Sigmoid colon (tissue), 4 donors: Measurements from ENCODE around the gene NR1H3.
"Not testable (repeated sequence)": the region's sequence is repeated elsewhere in the genome, so short reads cannot be mapped to it uniquely, and the experiment has no call there.

Source experiments
- EP300 ChIP-seq, 4 donors: sonication (generic); formaldehyde crosslinking; IDR thresholded peaks; one replicate each; pipeline ENCODE4 v1.6.1; 2017; ENCODE audit warnings: antibody characterized with exemption in 4 of 4
- POLR2A ChIP-seq, 2 donors: fragments of 450-650 bp; IDR thresholded peaks; one replicate each; pipeline ENCODE4 v1.6.1; 2016; ENCODE audit warnings: antibody characterized with exemption in 2 of 2, mild to moderate bottlenecking in 2 of 2, moderate library complexity in 2 of 2
- POLR2AphosphoS5 ChIP-seq, 4 donors: sonication (generic); formaldehyde crosslinking; IDR thresholded peaks; one replicate each; pipeline ENCODE4 v1.6.1; 2017; ENCODE audit warnings: antibody characterized with exemption in 4 of 4
- TF ChIP-seq, protein P1 (sequence below), 4 experiments: fragments of 450-650 bp in 3 of 4; fragments of 200-600 bp in 1 of 4; IDR thresholded peaks; one replicate each; pipeline ENCODE4 v1.5.1; 2016 to 2019; ENCODE audit warnings: antibody characterized with exemption in 4 of 4, mild to moderate bottlenecking in 3 of 4, moderate library complexity in 2 of 4

DNA sequence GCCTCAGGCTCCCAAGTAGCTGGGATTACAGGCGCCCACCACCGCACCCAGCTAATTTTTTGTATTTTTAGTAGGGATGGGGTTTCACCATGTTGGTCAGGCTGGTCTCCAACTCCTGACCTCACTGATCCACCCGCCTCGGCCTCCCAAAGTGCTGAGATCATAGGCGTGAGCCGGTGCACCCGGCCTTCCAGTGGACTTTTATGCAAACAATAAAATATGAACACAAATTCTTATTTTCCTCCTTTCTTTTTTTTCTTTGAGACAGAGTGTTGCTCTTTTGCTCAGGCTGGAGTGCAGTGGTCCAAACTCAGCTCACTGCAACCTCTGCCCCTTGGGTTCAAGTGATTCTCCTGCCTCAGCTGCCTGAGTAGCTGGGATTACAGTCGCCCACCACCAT, 58.7 kb downstream of the NR1H3 start:
- not testable (repeated sequence) for TF ChIP-seq POLR2A, POLR2AphosphoS5, EP300 (IDR thresholded peaks at IDR 0.05)
- TF ChIP-seq, protein P1, sequence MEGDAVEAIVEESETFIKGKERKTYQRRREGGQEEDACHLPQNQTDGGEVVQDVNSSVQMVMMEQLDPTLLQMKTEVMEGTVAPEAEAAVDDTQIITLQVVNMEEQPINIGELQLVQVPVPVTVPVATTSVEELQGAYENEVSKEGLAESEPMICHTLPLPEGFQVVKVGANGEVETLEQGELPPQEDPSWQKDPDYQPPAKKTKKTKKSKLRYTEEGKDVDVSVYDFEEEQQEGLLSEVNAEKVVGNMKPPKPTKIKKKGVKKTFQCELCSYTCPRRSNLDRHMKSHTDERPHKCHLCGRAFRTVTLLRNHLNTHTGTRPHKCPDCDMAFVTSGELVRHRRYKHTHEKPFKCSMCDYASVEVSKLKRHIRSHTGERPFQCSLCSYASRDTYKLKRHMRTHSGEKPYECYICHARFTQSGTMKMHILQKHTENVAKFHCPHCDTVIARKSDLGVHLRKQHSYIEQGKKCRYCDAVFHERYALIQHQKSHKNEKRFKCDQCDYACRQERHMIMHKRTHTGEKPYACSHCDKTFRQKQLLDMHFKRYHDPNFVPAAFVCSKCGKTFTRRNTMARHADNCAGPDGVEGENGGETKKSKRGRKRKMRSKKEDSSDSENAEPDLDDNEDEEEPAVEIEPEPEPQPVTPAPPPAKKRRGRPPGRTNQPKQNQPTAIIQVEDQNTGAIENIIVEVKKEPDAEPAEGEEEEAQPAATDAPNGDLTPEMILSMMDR (IDR thresholded peaks at IDR 0.05) = not testable (repeated sequence)
